ENCODE measurements around the gene CLBA1.

- no peak for TF ChIP-seq CTCF (IDR thresholded peaks at IDR 0.05)
- TF ChIP-seq POLR2A (IDR thresholded peaks at IDR 0.05), result no peak
These were observed 17.4 kb upstream of the CLBA1 start for GRCh38 chr14:104968153-104968527.
